NCI-H187 (cell line): Measurements from ENCODE around the gene JAKMIP1.
"Not testable (repeated sequence)": the region's sequence is repeated elsewhere in the genome, so short reads cannot be mapped to it uniquely, and the experiment has no call there.

Source experiments
- DNase-seq, 2 experiments: peaks; one replicate each; lab custom pipeline; 2025; lab: John Stamatoyannopoulos, UW

Gene JAKMIP1

DNA sequence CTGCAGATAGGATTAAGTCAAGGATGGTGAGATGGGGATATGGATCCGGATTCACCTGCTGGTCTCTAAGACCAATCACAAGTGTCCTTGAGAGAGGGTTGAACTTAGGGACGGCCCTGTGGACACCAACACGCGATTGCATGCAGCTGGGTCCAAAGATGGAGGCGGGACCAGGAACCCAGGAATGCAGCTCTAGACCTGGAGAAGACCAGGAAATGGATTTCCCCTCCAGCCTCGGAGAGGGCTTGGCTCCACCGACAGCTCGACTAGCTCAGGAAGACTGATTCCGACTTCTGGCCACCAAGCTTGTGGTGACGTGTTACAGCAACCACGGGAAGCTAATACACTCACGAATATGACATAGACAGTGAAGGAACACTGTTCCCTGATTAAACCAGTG is 186.8 kb downstream of the JAKMIP1 start:
- no peak for DNase-seq

DNA sequence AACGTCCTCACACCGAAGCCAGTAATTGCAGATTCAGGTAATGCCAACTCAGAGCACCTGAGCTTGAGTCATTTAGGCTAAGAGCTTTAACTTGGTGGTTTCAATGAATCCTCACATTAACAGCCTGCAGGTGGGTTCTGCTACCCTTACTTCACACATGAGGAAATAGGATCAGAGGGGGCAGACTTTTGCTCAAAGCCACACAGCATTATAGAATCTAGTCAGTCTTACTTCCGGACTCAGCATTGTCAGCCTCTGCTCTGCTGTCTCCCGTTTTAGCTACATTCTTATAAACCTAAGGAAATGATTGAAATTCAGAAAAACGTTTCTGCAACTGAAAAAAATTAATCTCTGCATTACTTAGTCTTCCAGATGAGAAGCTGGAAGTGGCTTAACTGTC is 188.1 kb downstream of the JAKMIP1 start:
- no peak for DNase-seq

DNA sequence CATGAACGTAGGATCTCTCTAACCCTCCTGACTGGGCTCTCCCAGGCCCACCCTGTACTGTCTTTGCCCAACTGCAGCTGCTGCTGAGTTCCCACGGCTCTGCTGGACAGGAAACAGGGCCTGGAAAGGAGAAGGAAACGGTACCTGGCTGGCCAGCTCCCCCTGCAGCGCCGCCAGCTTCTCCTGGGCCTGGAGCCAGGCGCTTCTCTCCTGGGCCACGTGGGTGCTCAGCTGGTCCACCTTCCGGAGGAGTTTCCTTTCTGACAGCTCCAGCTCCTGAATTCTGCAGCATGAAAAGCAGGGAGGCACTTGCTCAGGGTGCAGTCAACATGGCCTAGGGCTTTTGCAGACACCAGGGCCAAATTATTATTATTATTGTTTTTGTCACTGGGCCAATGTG is 188.7 kb downstream of the JAKMIP1 start:
- no peak for DNase-seq

DNA sequence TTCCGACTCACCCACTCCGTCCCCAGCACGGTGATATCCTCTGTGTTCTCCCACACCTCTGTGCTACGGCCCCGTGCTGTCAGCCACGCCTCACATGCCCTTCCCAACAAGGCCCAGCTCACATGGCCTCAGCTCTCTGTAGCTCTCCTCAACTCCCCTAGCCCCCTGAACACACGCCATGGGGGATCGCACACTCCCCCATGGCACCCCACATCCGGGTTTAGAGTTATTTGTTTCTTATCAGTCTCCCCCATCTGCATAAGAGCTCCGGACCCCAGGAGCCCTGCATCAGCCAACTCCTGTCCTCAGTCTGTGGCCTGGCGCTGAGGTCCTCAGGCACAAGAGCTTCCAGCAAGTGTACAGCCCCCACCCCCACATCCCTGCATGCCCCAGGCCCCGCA is 189.1 kb downstream of the JAKMIP1 start:
- no peak for DNase-seq

DNA sequence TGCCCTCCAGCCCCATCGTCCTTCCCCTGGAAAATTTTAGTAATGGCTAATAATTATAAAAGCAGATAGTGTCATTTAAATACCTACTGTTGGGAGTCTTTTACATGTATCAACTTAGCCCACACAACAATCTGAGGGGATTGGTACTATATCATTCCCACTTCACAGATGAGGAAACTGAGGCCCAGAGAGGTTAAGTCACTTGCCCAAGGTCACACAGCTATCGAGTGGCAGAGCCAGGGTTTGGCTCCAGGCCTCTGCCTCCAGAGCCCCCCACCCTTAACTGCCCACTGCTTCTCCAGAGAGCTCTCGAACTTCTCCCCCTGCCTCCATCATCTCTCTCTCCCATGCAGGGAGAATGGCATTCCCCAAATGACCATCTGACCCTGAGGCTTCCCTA is 189.6 kb downstream of the JAKMIP1 start:
- no peak for DNase-seq

DNA sequence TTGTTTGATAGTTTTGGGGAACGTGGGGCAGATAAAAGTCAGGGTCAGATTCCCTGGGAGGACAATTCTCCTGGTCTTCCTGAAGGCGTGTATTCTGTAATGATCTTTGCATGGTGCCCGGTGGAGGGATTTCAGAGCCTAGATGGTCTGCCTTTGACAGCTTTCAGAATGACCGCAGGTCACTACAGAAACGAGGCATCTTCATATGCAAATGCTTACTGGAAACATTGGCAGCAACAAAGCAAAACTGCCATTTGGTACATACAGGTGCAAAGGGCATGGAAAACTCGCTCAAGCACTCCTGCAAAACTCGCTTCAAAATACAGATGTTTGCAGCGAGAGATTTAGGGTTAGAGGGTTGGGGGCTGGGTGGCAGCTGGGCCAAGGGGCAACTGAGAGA is 190.9 kb downstream of the JAKMIP1 start:
- no peak for DNase-seq

DNA sequence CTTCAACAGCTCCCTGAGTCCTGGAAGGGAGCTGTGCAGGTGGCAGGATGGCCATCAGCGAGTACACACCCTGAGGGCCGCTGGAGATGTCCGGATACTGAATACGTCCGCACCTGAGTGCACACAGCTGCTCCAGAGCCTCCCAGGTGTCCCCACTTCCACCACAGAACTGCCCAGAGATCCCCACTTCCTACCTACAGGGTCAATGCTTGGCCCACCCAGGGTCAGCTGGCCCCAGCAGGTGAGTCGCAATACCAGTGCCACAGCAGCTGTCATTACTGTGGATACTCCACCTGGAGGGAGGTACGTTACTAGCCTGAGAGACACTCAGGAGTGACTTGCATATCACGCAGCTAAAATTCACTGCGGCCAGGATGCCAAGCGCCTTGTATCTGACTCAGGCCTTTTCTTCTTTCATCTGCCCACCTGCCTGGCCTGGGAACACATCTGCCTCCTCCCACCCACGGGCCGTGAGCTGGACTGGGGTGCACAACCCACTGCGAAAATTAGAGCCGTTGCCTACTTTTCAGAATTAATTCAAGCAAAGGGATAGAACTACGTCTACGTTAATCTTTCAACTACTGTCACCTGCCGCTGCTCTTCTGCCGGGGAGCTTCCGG is 191.5 kb downstream of the JAKMIP1 start:
- no peak for DNase-seq

DNA sequence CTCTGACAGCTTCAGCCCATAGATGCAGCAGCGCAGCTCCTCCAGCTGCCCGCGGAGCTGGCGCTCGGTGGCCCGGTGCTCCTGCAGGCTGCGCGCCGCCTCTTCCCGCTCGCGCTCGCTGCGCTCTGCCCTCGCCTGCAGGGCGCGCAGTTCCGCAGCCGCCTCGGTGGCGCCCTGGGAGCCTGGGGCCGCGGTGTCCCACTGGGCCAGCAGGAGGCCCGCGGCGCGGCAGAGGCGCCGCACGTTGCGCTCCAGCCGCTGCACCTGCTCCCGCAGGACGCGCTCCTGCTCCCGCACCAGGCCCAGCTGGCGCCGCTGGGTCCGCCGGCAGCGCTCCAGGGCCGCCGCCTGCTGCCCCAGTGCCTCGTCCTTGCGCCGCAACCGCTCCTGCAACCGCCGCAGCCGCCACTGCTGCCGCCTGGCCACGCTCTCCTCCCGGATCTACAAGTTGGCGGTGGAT is 192.2 kb downstream of the JAKMIP1 start:
- no peak for DNase-seq

DNA sequence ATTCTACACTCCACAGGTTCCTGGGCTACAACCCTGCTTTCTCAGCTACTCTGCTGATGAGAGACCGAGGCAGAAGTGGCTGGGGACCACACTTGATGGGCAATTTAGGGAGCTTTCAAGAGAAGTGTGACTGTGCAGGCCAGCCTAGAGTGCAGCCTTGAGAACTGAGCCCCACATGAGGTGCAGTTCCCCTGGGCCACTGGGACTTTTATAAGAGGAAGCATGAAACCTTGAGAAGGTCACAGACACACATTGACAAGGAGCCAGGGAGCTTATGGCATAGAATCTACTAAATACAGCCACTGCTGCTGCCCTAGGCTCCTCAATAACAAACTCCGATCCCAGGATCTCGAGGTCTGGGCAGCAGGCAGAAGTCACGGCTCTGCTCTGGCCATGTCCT is 195.2 kb downstream of the JAKMIP1 start:
- DNase-seq: no peak

DNA sequence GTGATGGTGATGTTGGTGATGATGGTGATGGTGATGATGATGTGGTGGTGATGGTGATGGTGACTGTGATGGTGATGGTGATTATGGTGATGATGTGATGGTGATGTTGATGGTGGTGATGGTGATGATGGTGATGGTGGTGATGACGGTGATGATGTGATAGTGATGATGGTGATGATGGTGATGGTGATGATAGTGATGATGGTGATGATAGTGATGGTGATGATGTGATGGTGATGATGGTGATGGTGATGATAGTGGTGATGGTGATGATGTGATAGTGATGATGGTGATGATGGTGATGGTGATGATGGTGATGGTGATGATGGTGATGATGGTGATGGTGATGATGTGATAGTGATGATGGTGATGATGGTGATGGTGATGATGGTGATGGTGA is 196.9 kb downstream of the JAKMIP1 start:
- not testable (repeated sequence) for DNase-seq

DNA sequence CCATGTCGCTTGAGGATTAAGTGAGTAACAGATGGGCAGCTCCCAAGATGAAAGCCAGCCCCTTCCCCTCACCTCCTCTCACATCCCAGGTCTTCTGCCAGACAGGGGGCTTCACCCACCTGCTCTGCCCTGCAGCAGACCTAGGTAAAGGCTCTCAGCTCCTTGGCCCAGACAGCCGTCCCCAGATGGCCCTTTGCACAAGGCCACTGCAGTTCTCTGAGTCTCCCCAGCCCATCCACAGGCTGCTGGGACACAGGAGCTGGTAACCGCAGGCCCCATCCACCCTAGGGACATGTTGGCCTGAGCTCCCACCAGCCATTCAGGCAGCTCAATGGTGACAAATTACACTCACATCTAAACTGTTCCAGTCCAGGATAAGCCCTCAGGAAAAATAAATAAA is 197.4 kb downstream of the JAKMIP1 start:
- DNase-seq: no peak

DNA sequence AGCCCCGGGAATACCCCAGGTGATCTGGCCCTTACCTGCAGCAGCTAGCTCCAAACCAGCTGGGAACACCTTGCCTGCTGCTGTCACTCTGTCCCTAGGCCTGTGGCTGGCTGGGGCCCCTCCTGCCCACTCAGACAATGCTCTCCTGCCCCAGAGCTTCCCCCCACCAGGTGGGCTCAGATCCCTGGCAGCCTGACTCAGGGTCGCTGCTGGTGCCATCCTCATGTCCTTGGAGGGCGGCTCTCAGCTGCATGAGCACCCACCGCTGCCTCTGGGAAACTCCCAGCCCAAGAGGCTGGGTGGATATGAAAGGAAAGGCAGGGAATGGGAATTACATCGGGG is 197.9 kb downstream of the JAKMIP1 start:
- DNase-seq: no peak

DNA sequence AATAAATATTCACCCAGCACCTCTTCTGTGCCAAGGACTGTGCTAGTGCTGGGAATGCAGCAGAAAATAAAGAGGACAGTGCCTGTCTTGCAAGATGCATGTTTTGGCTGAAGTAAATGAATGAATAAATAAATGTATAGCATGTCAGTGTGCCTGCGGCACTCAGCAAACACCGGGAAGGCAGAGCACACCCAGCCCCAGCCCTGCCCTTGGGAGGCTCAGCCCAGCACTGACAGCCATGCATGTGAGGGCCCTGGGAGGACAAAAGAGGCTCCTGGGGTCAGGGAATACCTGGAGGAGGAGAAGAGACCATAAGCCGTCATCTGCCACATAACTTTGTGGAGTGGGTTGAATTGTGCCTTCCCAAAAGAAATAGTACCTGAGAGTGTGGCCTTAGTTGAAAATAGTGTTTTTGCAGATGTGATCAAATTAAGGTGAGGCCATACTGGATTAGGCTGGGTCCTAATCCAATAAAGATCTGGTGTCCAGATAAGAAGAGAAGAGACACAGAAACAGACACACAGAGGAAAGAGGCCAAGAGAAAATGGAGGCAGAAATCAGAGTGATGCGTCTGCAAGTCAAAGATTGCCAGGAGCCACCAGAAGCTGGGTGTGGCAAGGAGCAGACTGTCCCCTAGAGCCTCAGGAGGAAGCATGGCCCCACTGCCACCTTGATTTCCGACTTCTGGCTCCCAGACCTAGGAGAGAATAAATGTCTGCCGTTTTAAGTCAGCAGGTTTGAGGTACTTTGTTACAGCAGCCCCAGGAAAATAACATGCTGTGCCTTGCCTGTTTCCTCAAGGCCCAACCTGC is 198.5 kb downstream of the JAKMIP1 start:
- DNase-seq: no peak

DNA sequence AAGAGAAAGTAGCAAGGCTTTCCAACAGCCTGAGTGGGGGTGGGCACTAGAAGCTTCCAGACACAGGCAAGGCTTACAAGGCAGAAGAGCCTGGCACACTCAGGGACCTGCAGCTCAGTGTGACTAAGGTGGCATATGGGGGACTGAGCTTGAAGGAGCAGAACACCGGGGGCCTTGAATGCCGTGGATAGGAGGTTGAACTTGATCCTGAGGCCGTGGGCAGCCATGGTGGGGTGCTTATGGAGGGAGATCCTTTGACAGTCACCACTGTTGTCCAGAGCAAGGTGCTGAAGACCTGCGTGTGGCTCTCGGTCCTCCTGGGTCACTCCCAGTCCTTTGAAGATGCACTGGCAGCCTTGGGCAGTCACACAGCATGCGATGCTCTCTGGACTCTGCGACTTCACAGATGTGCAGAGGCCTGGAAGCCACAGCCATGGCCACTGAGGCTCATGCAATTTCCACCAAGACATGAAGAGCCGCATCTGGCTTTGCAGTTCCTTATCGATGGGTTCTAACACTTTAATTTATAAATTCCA is 200.5 kb downstream of the JAKMIP1 start:
- DNase-seq: no peak

DNA sequence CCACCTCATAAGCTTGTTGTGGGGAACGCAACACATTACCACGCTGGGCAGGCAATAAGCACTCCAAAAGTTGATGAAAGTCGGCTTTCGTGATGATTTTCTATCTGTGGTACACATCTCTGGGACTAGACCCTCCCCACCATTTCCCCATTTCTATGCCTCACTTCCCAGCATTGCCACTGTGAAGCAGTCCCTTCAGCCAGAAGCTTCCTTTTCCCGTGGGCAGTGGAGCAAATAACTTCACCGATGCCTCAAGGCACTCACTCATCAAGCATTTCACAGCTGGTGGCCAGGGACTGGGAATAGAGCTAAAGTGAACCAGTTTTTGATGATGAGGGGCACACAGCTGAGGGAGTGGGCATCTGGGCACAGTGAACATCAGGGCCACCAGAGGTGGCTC is 201.0 kb downstream of the JAKMIP1 start:
- no peak for DNase-seq

DNA sequence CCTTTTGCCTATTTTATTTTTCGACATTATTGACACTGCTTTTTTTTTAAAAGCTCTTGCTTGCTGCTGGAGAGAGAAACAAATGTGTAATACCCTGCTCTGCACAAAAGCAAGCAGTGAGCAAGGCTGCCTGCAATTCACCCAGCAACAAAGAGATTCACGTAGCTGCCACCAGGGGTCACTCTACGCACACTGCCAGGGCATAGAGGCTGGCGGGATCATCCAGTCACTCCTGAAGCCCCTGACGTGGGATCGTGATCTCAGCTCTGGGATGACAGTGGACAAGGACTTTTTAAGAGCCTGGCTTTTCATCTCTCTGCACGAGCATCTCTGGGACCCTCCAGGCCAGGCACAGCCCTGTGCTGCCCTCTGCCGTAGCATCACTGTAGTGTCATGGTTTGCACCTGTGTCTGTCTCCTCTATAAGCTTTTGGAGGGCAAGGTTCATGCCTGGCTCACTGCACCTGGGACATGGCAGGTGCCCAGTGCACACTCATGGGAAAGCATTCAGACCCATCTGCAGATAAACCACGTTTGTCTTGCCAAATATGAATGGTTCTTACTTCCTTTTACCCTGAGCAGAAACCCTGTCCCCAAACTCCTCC is 201.9 kb downstream of the JAKMIP1 start:
- DNase-seq: peak; percentile 65 to 76

DNA sequence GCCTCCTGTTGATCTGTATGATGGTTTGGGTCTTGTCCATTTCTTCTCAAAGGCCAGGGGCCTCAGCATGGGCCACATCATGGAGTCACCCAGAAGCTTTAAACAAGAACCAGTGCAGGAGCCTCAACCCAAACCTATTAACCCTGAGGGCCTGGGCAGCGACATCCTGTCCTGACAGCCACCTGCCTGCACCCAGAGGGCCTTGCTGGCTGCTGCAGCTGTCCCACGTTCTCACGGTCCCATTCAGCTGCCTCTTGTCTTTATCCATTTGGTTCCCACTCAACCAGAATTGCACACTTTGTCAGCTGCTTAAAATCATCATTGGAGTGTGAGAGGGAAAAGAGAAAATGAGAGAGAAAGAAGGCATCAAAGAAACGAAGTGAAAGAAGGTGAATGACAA is 203.7 kb downstream of the JAKMIP1 start:
- DNase-seq: no peak

DNA sequence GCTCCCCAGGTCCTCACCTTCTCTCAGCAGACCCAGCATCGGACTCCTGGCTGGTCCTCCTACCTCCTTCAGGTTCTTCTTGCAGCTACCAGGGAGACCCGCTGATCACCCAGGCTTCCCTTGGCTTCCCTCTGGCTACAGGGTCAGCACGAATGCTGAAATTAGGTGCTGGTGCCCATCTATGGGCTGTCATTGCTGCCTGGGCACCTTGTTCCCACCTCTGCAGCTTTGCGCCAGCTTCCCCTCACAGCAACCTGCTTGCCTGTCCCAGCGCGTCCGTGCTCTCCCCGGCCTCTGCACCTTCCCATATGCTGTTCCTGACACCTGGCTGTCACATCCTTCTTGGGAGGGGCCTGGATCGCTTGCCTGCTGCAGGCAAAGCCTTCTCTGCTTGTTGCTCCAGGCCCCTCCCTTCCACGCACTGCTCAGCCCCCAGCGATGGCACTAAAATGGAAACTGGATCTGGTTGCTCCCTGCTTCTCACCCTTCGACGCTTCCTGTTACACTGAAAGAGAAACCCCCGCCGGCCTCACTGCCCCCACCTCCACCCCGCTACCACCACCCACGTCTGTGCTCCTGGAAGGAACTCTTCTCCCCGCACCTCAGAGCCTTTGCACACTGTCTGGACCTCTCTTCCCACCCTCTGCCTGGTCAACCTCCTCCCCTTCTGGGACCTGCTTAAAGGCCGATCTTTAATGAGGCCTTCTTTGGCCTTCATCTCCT is 204.3 kb downstream of the JAKMIP1 start:
- no peak for DNase-seq

DNA sequence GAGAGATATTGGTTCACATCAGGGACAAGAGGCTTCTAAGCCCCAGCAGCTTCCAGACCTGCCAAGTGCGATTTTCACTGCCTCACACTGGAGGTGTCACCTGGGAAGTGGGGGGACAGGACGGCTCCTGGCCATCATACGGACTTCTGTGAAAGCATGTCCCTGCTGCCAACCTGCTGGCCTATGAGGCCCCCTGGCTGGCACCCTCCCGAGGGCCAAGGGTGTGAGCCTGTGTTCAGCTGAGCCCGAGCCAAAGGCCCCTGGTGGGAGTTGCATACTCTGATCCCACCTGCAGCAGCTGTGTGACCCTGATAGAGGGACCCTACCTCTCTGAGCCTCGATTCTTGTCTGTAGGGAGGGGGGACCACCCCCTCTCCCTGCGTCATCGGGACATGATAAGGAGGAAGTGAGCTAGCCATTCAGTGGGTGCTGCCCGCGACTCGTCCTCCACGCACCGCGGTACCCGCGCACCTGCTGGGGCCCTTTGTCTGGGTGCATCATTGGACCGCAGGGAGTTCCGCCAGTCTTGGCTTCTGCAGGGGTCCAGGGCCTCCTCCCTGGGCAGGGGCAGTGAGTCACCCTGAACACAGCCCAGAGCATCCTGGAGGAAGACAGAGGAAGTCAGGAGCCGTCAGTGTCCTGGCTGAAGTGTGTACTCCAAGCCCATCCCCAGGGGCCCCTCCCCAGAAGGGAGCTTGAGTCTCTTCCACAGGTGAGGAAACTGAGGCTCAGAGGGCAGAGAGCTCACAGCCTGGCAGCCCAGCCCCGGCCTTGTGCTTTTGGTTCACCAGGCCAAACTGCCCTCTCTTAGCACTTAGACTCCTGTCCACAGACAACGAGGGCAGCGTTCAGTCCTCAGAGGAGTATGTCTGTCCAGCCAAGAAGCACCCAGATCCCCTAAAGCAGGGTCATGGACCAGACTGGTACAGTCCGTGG is 206.2 kb downstream of the JAKMIP1 start:
- no peak for DNase-seq

DNA sequence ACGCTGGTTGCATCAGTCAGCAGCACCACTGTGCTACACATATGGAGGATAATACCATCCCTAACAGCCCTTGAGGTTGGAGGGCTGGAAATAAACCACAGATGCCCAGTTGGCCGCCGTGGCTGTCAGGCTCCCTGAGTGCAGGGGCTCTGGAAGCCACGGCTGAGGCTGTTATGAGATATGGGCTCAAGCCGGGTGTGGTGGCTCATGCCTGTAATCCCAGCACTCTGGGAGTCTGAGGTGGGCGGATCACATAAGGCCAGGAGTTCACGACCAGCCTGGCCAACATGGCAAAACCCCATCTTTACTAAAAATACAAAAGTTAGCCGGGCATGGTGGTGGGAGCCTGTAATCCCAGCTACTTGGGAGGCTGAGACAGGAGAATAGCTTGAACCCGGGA is 207.0 kb downstream of the JAKMIP1 start:
- not testable (repeated sequence) for DNase-seq

DNA sequence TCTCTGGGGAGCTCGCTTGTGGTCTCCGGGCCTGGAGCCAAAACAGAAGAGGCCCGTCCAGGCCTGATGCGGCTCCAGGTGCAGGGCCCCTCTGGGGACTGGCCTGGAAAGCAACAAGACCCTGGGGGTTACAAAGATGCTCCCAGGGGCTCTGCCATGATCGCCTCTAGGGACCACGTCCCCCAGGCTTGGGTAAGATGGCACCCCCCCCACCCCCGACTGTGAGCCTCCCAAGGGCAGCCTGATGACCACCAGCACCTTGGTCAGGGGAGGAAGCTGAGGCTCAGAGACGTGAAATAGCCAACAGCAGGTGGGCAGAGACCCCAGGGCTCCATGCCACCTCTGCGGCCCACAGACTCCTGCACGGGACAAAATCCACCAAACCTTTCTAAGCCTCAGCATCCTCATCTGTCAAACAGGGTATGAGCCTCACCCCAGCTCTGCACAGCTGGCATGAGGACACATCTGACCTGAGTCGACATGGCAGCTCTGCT is 207.5 kb downstream of the JAKMIP1 start:
- peak in 1 of 2 experiments; percentile 29 for DNase-seq
